GM12801 (cell line): Measurements from ENCODE around the gene TSPO.

ENCODE experiments used
- CTCF ChIP-seq: IDR thresholded peaks from one replicate; pipeline ENCODE4 v1.5.1; 2011; ENCODE audit warnings: control low read depth; ENCODE audit not compliant: insufficient read length; ENCODE audit errors: extremely low read depth

The TSPO gene

DNA sequence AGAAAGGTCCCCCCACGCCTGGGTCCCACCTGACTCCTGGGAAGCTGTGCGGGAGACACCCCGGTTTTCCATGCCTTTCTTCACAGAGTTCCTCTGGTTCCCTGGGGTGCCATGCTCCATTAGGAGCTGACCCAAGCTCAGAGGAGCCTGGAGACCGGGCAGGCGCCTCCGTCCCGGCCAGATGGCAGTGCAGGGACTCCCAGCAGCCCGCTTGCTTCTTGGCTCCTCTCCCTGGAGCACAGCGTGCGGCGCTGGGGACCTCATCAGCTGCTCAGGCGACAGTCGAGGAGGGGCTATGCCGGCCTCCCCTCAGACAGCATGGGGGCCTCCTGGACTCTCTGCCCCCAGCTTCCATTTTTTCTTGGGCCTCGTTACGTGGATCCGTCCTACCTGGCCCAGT lies 48.7 kb downstream of the TSPO start:
- TF ChIP-seq CTCF: no peak

- no peak for TF ChIP-seq CTCF
Measured at GRCh38 chr22:43200555-43200954, 49.2 kb downstream of the TSPO start.

DNA sequence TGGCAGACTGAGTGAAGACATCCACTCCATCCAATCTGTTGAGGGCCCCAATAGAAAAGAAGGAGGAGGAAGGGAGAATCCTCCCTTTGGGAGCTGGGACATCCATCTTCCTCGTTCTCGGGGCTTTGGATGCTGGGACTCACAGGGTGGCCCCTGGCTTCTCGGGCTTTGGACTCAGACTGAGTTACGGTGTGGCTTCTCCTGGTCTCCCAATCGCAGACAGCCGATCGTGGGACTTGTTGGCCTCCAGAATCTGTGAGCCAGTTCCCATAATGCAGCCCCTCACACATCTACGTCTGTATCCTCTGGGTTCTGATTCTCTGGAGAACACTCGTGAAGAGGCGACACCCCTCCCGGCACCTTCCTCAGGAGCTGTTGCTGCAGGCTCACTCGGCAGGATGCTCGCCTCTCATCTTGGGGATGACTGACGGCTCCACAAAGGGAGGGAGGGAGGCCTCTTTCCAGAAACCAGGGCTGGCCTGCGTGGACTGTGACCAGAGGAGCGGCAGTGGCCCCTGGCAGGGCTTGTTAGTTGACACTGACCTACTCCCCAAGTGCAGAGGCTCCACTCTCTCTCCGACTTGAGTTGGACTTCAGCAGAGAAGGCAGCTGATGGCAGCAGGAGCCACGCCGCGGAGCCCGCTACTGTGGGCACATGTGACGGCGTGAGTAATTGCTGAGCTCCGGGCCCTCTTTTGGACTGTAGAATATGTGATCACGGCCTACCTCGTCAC lies 50.3 kb downstream of the TSPO start:
- TF ChIP-seq CTCF: no peak

- TF ChIP-seq CTCF: no peak
Measured at GRCh38 chr22:43202326-43202725, 51.0 kb downstream of the TSPO start.

GRCh38 chr22:43202756-43203410 lies 51.5 kb downstream of the TSPO start:
- TF ChIP-seq CTCF: no peak

DNA sequence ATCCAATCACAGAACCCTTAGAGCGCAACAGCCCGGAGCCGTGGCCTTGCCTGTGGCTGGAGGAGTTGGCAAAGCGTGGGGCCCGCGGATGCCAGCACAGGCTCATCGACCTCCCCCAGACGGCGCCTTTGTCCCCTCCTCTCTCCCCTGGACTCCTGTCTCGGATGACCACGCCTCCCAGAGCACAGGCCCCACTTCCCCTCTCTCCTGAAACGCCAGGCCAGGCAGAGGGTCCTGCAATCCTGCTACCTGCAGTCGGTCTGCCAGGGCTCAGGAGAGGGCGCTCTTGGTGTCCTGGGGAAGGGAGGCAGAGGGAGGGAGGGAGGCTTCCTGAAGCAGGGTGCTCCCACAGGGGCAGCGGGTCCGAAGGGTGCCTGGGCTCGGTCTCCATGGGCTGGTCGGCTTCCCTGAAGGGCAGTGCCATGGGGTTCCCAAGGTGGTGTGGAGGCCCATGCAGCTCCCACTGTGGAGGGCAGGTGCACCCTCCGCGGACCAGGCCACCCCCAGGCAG lies 52.2 kb downstream of the TSPO start:
- TF ChIP-seq CTCF: no peak

- TF ChIP-seq CTCF: no peak
Measured at GRCh38 chr22:43205261-43205691, 53.9 kb downstream of the TSPO start.
